GM18519 (cell line): ENCODE results near the gene RNF130.
"Not testable (repeated sequence)": the region's sequence is repeated elsewhere in the genome, so short reads cannot be mapped to it uniquely, and the experiment has no call there.

ENCODE experiments used
- ATAC-seq: cut with Tn5 transposase; IDR thresholded peaks from one replicate; pipeline ENCODE4 v1.9.1; 2021; ENCODE audit warnings: mild to moderate bottlenecking, moderate library complexity; ENCODE audit not compliant: unreplicated experiment, low FRiP score

The RNF130 gene

GRCh38 chr5:180103487-180104167, 32.1 kb upstream of the RNF130 start:
- no peak for ATAC-seq

GRCh38 chr5:180102636-180103035, 31.1 kb upstream of the RNF130 start:
- ATAC-seq = no peak

- no peak for ATAC-seq
These were observed 30.0 kb upstream of the RNF130 start for GRCh38 chr5:180101451-180102105.

- ATAC-seq = no peak
These were observed 29.3 kb upstream of the RNF130 start for GRCh38 chr5:180100621-180101450.

GRCh38 chr5:180099733-180100611, 28.4 kb upstream of the RNF130 start:
- ATAC-seq = no peak

GRCh38 chr5:180098991-180099732, 27.6 kb upstream of the RNF130 start:
- no peak for ATAC-seq

GRCh38 chr5:180098526-180098925, 27.0 kb upstream of the RNF130 start:
- no peak for ATAC-seq

- no peak for ATAC-seq
These were observed 26.4 kb upstream of the RNF130 start for GRCh38 chr5:180097926-180098325.

- ATAC-seq = no peak
These were observed 25.8 kb upstream of the RNF130 start for GRCh38 chr5:180097163-180097894.

GRCh38 chr5:180096616-180097015, 25.1 kb upstream of the RNF130 start:
- no peak for ATAC-seq

- no peak for ATAC-seq
These were observed 24.0 kb upstream of the RNF130 start for GRCh38 chr5:180095545-180095944.

- ATAC-seq = no peak
These were observed 22.3 kb upstream of the RNF130 start for GRCh38 chr5:180093651-180094382.

- ATAC-seq = no peak
These were observed 21.7 kb upstream of the RNF130 start for GRCh38 chr5:180093241-180093640.

GRCh38 chr5:180090769-180091546, 19.4 kb upstream of the RNF130 start:
- no peak for ATAC-seq

- ATAC-seq = no peak
These were observed 18.7 kb upstream of the RNF130 start for GRCh38 chr5:180090098-180090768.

GRCh38 chr5:180089628-180090027, 18.1 kb upstream of the RNF130 start:
- not testable (repeated sequence) for ATAC-seq

GRCh38 chr5:180088561-180088960, 17.0 kb upstream of the RNF130 start:
- ATAC-seq = no peak
